Mononuclear cell (primary cell): Measurements from ENCODE around the gene CEPT1. TPM values are rescaled to one million over a fixed set of nuclear protein-coding genes. Genes with fewer than 3 reads are reported as not detected.
"Not testable (repeated sequence)": the region's sequence is repeated elsewhere in the genome, so short reads cannot be mapped to it uniquely, and the experiment has no call there.

Experiments
- H3K27me3 ChIP-seq: 2 replicates; pipeline ENCODE4 v1.6.0; 2011; ENCODE audit warnings: low read length, control low read depth; ENCODE audit not compliant: insufficient read depth
- H3K4me1 ChIP-seq: 2 replicates; pipeline ENCODE4 v1.5.1; 2011; ENCODE audit warnings: mild to moderate bottlenecking, low read length, control low read depth; ENCODE audit not compliant: insufficient read depth
- H3K4me3 ChIP-seq: 2 replicates; pipeline ENCODE4 v1.5.1; 2011; ENCODE audit warnings: mild to moderate bottlenecking, low read length, moderate library complexity
- H3K9me3 ChIP-seq: 2 replicates; pipeline ENCODE4 v1.5.1; 2011; ENCODE audit warnings: low read depth, mild to moderate bottlenecking, control low read depth, low read length
- total RNA-seq: library from RNA; depleted of rRNA; stranded (reverse); fragments of >200 nt; gene quantifications from one replicate; pipeline ENCODE4 v1.2.3, GENCODE V29; 2012

CEPT1 gene
- total RNA-seq, 1 donor, result 48.9 TPM

DNA sequence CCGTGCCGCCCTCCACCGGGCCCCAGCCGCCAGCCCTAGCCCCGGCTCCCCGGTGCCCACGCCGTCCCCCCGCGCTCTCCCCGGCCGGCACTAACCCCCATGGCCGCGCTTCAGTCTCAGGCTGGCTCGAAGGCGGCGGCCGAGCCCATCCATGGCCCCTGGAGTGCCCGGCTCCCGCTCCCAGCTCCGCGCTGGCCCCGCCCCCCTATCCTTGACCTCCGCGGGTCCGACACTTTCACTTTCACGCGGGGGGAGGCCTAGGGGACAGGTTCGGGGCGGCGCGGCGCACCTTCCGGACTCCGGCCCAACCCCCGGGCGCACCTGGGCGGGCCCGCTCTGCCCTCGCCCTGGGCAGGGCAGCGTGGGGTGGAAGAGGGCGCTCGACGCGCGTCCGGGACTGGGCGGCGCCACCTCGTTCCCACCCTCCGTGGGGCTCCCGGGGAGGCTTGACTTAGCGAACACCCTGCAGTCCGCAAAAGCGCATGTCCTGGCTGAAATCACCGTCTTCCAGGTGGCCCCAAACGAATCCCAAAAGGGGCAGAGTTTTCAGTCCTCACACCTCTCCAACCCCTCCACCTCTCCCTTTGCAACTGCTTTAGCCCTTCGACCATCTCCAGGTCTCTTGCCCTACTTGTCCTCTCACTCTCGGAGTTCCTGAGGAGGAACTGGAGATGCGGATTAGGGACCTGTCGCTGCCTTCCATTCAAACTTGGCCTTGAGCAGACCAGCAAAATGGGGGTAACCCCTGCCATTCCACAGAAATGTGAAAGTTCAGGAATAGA, 64.4 kb downstream of the CEPT1 start:
- Histone ChIP-seq H3K4me3 (peak overlapping the region; percentile 48), H3K9me3 (no peaks in the 10 kb centered on the region), H3K27me3 (no peaks in the 10 kb centered on the region), H3K4me1 (peaks cover 72% of the 10 kb centered on the region)

DNA sequence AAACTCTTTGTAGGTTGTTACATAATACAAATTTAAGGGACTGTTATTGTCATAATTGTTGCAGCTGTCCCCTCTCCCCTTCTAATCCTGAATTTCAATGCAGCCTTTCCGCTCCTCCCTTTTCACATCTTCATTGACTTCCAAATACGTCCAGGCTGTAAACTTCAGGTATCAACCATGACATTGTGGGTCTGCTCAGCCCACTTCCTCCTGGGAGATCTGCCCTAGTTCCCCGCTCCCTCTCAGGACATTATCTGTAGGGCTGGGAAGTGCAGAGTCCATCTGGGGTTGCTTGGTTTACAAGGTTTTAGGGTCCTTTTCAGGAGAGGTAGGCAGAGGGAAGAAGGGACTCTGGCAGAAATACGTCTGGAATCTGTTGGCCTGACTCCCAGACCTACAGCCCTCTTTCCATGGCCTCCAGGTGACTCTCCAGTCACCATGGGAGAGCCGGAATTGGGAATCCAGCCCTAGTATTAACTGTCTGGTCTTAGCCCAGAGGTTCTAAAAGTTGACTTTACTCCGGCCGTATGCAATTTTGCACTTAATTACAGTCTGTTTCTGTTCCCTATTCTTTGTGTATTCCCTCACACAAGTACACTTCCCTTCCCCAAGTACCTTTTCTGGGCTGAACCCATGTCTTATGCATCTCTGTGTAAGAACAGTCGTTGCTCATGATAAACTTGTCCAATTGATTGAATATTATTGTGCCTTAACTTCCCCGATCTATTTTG, 65.1 kb downstream of the CEPT1 start:
- Histone ChIP-seq H3K4me1 (peaks cover 64% of the 10 kb centered on the region), H3K27me3 (no peaks in the 10 kb centered on the region), H3K9me3 (no peaks in the 10 kb centered on the region), H3K4me3 (peak overlapping the region; percentile 48)

DNA sequence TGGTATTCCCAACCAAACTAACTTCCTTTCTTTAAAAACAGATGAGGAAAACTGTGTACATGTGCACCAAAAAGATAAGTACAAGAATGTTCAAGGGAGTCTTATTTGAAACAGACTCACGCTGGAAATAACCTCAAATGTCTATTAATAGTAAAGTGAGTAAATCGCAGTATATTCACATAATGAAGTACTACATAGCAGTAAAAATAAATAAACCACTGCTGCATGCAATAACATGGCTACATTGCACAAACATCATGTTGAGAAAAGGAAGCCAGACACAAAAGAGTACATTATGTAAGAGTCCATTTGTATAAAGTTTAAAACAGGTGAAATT, 65.7 kb downstream of the CEPT1 start:
- Histone ChIP-seq H3K4me1 (peaks cover 59% of the 10 kb centered on the region), H3K4me3 (no peak overlapping the region), H3K9me3 (no peaks in the 10 kb centered on the region), H3K27me3 (no peaks in the 10 kb centered on the region)

DNA sequence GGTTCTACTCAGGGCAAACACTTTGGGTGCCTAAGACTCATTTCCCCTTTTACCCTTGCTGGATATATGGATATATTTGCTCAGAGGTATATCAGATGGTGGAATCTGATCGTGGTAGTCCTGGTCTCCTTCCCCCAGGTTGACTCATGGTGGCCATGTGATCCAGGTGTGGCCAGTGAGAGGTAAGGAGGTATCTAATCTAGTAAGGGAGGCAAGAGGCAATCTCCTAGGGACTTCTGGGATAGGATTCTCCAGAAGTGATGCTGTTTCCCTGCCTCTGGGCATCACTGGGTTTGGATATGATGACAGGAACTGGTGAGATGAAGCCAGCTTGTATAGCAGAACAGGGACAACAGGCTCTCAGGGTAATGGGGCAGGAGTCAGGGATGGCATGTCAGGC, 68.9 kb downstream of the CEPT1 start:
- H3K4me3 ChIP-seq, result no peak overlapping the region
- H3K4me1 ChIP-seq, result peaks cover 49% of the 10 kb centered on the region
- H3K9me3 ChIP-seq, result no peaks in the 10 kb centered on the region
- no peaks in the 10 kb centered on the region for H3K27me3 ChIP-seq

DNA sequence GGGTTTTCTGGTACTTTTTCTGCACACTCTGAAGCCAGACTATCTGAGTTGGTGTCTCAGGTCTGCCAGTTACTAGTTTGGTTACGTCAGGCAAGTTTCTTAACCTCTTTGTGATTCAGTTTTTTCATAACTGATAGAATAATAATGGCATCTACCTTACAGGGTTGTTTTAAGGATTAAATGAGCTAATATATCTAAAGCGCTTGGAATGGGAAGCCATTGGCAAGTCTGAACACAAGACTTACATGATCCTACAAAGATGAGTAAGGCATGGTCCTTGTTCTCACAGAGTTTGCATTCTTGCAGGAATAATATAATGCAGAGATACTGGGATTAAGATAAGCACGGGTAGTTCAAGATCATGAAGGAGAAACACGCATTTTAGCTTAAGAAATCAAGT, 69.6 kb downstream of the CEPT1 start:
- Histone ChIP-seq H3K4me3 (no peak overlapping the region), H3K4me1 (peaks cover 52% of the 10 kb centered on the region), H3K27me3 (no peaks in the 10 kb centered on the region), H3K9me3 (no peaks in the 10 kb centered on the region)

DNA sequence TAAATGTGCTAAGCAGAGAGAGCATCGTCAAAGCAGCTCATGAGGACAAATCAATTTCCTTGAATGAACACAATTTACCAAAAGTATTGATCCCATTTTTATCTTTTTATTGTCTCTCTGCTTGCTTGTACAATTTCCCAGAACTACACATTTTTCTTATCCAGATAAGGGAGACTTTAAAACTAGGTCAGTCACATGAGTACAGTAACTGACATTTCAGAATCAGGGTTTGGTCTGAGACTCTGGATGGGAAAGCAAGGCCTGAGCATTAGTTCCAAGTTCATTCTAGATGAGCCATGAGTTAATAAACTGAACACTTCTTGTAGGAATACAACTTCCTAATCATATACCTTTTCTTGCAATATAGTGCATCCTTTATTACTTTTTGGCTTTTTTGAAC, 71.9 kb downstream of the CEPT1 start:
- Histone ChIP-seq H3K27me3 (no peaks in the 10 kb centered on the region), H3K4me3 (no peak overlapping the region), H3K4me1 (peaks cover 55% of the 10 kb centered on the region), H3K9me3 (no peaks in the 10 kb centered on the region)

DNA sequence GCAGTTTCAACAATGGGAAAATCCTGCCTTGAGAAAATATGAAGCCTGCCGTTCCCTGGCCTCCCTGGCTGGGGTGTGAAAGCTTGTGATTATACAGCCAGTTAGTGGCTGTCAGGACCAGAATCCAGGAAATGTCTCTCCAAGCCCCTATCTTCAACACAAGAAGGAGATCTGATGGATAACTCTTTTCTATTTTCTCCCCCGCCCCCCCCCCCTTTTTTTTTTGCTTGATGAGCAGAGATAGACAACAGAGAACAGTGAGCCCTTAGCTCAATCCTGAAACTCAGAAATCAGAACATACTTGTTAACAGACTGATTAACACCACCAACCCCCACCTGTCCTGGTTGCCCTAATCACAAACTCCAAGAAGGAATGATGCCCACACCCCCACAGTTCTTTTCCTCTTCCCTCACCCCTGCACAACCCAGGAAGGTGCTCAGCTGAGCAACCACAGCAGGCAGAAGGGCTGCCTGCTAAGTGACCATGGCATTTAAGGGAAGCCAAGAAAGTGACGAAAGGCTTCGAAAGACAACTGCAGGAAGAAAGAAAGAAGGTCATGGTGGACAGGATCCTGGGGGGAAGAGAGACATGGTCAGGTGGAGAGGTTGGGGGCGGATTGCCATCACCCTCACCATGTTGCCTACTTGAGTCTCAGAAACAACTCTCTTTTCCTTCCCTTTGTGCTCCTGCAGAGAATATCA, 72.8 kb downstream of the CEPT1 start:
- H3K27me3 ChIP-seq, result no peaks in the 10 kb centered on the region
- no peak overlapping the region for H3K4me3 ChIP-seq
- peaks cover 58% of the 10 kb centered on the region for H3K4me1 ChIP-seq
- no peaks in the 10 kb centered on the region for H3K9me3 ChIP-seq

DNA sequence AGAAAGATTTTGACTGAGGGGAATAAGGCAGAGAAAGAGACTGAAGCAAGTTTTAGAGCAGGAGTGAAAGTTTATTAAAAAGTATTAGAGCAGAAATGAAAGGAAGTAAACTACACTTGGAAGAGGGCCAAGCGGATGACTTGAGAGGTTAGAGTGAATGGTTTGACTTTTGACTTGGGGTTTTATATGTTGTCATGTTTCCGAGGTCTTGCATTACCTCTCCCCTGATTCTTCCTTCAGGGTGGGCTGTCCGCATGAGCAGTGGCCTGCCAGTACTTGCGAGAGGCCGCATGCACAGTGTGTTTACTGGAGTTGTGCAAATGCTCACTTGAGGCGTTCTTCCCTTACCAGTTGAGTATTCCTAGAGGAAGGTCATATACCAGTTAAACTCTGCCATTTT, 73.4 kb downstream of the CEPT1 start:
- Histone ChIP-seq H3K4me3 (no peak overlapping the region), H3K9me3 (no peaks in the 10 kb centered on the region), H3K27me3 (no peaks in the 10 kb centered on the region), H3K4me1 (peaks cover 63% of the 10 kb centered on the region)

DNA sequence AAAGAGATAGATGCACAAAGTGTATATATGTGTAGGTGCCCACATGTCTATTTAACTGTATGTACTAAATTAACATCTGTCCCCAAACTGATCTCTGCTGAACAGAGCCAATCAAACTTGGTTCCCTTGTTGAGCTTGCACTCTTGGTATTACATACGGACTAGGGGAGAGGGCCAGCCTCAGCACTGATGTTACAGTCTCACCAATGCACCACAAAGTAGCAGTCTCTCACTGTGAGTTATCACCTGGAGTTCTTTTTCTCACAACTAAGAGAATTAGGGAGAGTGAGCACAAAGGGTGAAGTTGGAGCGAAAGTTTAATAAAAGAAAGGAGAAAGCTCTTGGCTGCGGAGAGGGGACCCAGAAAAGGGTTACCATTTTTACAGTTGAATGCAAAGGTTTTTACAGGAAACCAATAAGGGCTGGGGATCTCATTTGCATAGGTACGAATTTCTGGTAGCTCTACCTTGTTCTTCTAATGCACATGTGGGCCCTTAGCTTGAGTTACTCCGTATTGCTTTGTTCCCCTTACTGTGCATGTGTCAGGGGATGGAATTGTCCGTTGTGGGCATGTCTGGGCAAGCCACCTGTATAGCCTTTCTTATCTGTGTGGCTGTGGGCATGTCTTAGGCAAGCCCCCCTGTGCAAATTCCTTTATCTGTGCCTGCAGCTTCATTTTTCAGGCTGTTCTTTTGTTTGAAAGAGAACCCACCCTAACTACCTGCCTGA, 74.2 kb downstream of the CEPT1 start:
- H3K27me3 ChIP-seq, result no peaks in the 10 kb centered on the region
- H3K4me3 ChIP-seq, result no peak overlapping the region
- H3K4me1 ChIP-seq, result peaks cover 71% of the 10 kb centered on the region
- no peaks in the 10 kb centered on the region for H3K9me3 ChIP-seq

DNA sequence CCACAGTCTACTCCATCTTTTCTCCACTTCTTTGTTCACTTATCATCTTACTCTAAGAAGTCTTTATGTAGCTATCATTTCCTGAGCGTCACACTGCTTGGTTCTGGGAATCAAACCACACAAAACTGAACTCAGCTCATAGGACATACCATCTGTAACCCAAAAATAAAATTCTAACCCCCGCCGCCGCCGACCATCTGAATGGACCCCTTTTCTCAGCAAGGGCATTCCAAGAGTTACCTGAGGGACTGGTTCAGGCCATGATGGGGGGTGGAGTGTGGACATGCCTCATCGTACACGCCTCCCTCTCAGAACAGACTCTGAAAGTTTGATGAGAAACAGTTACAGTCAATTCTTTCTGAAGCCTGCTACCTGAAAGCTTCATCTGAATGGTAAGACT, 74.9 kb downstream of the CEPT1 start:
- peaks cover 78% of the 10 kb centered on the region for H3K4me1 ChIP-seq
- H3K27me3 ChIP-seq, result no peaks in the 10 kb centered on the region
- H3K9me3 ChIP-seq, result no peaks in the 10 kb centered on the region
- H3K4me3 ChIP-seq, result no peak overlapping the region

DNA sequence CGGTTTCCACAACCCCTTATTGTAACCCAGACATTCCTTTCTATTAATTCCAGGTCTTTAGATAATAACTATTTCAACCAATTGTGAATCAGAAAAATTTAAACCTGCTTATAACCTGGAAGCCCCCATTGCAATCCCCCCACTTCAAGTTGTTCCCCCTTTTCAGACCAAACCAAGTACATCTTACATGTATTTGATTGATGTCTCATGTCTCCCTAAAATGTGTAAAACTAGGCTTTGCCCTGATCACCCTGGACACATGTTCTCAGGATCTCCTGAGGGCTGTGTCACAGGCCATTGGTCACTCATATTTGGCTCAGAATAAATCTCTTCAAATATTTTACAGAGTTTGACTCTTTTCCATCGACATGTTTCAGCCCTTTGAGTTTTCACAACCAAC, 75.3 kb downstream of the CEPT1 start:
- not testable (repeated sequence) for H3K4me3 ChIP-seq

DNA sequence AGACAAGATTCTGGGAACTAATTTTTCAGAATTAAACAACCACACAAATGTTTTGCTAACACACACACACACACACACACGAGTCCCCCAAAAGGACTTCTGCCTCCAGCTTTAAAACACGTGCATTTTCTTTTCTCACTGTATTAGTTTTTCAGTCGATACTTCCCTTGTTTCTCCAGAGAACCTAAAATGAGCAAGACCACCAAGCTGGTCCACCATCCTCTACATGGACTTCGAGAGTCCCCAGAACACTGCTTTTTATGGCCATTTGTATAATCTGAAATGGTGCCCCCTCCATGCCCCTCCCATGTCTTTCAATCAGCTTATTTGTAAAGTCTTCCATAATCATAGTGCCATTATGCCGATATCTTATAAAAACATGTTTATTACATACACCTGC, 76.7 kb downstream of the CEPT1 start:
- peaks cover 96% of the 10 kb centered on the region for H3K4me1 ChIP-seq
- H3K4me3 ChIP-seq, result no peak overlapping the region
- H3K27me3 ChIP-seq, result no peaks in the 10 kb centered on the region
- H3K9me3 ChIP-seq, result no peaks in the 10 kb centered on the region

More for the DNA sequence above, 75.3 kb downstream of the CEPT1 start:
- H3K27me3 ChIP-seq, H3K9me3 ChIP-seq: not testable (repeated sequence)
- H3K4me1 ChIP-seq, result peaks cover 82% of the 10 kb centered on the region

DNA sequence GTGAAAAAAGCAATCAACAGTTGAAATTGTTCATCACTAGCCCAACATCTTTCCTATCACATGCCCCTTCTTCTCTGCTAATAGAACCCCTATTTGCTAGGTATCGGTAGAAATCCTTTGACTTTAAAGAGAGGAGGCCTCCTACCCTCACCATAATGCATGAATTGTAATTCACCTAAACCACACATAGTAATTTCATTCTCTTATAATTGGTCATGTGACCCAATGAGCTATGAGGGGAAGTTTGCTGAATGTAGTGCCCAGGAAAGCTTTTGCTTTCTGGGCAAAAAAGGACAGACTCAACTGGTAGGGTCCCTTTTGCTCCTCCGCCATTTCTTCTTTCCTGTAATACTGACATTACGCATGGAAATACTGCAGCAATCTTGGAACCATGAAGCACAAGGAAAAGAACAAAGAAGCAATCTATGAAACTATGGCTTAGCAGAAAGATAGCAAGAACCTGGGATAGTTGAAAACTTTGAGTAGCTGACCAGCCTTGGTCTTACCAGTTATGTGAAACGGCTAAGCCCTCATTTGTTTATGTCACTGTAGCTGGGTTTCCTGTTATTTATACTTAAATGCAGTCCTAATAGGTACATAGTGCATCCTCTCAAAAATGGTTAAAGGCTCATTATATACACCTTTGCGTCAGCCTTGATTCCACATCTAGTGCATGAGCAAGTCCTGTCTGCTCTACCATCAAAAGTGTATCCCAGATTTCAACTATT, 77.3 kb downstream of the CEPT1 start:
- Histone ChIP-seq H3K9me3 (no peaks in the 10 kb centered on the region), H3K4me1 (peaks cover 98% of the 10 kb centered on the region), H3K27me3 (no peaks in the 10 kb centered on the region), H3K4me3 (no peak overlapping the region)

DNA sequence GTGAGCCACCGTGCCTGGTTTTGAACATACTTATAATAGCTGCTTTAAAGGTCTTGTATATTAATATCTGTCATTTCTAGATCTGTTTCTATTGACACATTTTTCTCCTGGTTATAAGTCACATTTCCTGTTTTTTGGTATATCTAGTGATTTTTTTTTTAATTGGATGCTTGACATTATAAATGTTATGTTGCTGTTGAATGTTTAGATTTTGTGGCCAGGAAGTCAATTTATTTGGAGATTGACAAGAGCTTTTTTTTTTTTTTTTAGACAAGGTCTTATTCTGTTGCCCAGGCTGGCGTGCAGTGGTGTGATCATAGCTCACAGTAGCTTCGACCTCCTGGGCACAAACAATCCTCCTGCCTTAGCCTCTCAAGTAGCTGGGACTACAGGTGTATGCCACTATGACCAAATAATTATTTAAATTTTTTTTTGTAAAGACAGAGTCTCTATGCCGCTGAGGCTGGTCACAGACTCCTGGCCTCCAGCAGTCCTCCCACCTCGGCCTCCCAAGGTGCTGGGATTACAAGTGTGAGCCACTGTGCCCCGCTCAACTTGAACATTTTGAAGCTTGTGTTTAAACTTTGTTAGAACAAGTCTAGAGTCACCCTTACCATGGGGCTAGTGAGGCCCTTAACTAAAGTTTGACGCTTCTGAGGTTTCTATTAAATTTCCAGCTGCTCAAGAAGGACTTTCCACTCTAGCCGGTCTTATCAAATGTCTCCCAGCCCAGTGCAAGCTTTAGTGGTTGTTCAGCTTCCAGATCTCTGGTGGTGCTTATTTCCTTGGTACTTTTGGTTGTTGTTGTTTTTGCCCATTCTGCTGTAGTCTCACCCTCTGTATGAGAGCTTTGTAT, 78.9 kb downstream of the CEPT1 start:
- Histone ChIP-seq H3K9me3 (no peaks in the 10 kb centered on the region), H3K4me1 (peaks cover 95% of the 10 kb centered on the region)

More for the DNA sequence above, 78.9 kb downstream of the CEPT1 start:
- Histone ChIP-seq H3K4me3 (no peak overlapping the region), H3K27me3 (no peaks in the 10 kb centered on the region)
